A673 (cell line): ENCODE results near the gene TMEM272. TPM values are rescaled to one million over a fixed set of nuclear protein-coding genes. Genes with fewer than 3 reads are reported as not detected.

Experiments
- BruUV-seq: library from RNA; stranded (reverse); fragments of 400-500 nt; replicated peaks from 2 replicates; lab custom pipeline; 2021; lab: Mats Ljungman, UMichigan
- CTCF ChIA-PET: fragments of 300-600 bp; sonication (Branson Sonifier 250); formaldehyde crosslinking; loops from one replicate; lab custom pipeline; 2022; ENCODE audit warnings: antibody characterized with exemption; lab: Charles Lee
- POLR2A ChIA-PET: fragments of 300-600 bp; sonication (Branson Sonifier 250); formaldehyde crosslinking; loops from one replicate; lab custom pipeline; 2022; ENCODE audit warnings: antibody characterized with exemption; ENCODE audit not compliant: low non-redundant PET; lab: Charles Lee
- DNase-seq: peaks from one replicate; pipeline ENCODE4 v3.0.0-alpha.2; 2015; ENCODE audit warnings: low spot score
- H3K27ac ChIP-seq: fragments of 200-600 bp; sonication (generic); 2 replicates; pipeline ENCODE4 v1.5.1; 2016; ENCODE audit warnings: mixed run types, low read depth, mild to moderate bottlenecking, mixed read lengths, antibody characterized with exemption, low read length; ENCODE audit not compliant: poor library complexity, severe bottlenecking
- H3K27me3 ChIP-seq: fragments of 200-600 bp; sonication (generic); replicated peaks from 2 replicates; pipeline ENCODE4 v1.6.1; 2017; ENCODE audit warnings: mixed run types, low read depth, mild to moderate bottlenecking, mixed read lengths, antibody characterized with exemption, low read length; ENCODE audit not compliant: insufficient read depth, poor library complexity
- H3K36me3 ChIP-seq: fragments of 200-600 bp; sonication (generic); 2 replicates; pipeline ENCODE4 v1.6.1; 2016; ENCODE audit warnings: mixed run types, mild to moderate bottlenecking, mixed read lengths, antibody characterized with exemption, low read length; ENCODE audit not compliant: insufficient read depth, poor library complexity, severe bottlenecking
- H3K4me1 ChIP-seq: fragments of 200-600 bp; sonication (generic); 2 replicates; pipeline ENCODE4 v1.6.1; 2017; ENCODE audit warnings: mixed run types, mild to moderate bottlenecking, mixed read lengths, antibody characterized with exemption, low read length; ENCODE audit not compliant: insufficient read depth, poor library complexity, severe bottlenecking
- H3K4me3 ChIP-seq: fragments of 200-600 bp; sonication (generic); 2 replicates; pipeline ENCODE4 v1.5.1; 2016; ENCODE audit warnings: low read depth, mixed run types, mild to moderate bottlenecking, mixed read lengths, low read length; ENCODE audit not compliant: poor library complexity, severe bottlenecking
- H3K9me3 ChIP-seq: fragments of 200-600 bp; sonication (generic); 2 replicates; pipeline ENCODE4 v1.6.1; 2016; ENCODE audit warnings: mixed run types, low read depth, mild to moderate bottlenecking, mixed read lengths, antibody characterized with exemption, low read length; ENCODE audit not compliant: poor library complexity, severe bottlenecking
- EZH2 ChIP-seq: fragments of 200-600 bp; sonication (generic); IDR thresholded peaks from 2 replicates; pipeline ENCODE4 v1.6.1; 2017; ENCODE audit warnings: borderline replicate concordance, low read depth, mild to moderate bottlenecking, mixed read lengths, antibody characterized with exemption, low read length; ENCODE audit not compliant: poor library complexity, severe bottlenecking
- intact Hi-C: fragments of 100-400 bp; cut with micrococcal nuclease; formaldehyde crosslinking; loops from one replicate; pipeline ENCODE4 v1.10.0; 2022; ENCODE audit not compliant: unreplicated experiment
- total RNA-seq: library from RNA; stranded (reverse); gene quantifications from 2 replicates; pipeline ENCODE4 v1.2.3, GENCODE V29; 2021
- TF ChIP-seq, protein P1 (sequence below): fragments of 300-800, 200-600 bp; sonication (generic); conservative IDR thresholded peaks from 2 replicates; pipeline ENCODE4 v1.5.1; 2017; ENCODE audit warnings: low read depth, mild to moderate bottlenecking, antibody characterized with exemption, low read length, moderate library complexity, mixed read lengths

TMEM272 gene
- total RNA-seq, 1 experiment from 2014 or later = not detected

DNA sequence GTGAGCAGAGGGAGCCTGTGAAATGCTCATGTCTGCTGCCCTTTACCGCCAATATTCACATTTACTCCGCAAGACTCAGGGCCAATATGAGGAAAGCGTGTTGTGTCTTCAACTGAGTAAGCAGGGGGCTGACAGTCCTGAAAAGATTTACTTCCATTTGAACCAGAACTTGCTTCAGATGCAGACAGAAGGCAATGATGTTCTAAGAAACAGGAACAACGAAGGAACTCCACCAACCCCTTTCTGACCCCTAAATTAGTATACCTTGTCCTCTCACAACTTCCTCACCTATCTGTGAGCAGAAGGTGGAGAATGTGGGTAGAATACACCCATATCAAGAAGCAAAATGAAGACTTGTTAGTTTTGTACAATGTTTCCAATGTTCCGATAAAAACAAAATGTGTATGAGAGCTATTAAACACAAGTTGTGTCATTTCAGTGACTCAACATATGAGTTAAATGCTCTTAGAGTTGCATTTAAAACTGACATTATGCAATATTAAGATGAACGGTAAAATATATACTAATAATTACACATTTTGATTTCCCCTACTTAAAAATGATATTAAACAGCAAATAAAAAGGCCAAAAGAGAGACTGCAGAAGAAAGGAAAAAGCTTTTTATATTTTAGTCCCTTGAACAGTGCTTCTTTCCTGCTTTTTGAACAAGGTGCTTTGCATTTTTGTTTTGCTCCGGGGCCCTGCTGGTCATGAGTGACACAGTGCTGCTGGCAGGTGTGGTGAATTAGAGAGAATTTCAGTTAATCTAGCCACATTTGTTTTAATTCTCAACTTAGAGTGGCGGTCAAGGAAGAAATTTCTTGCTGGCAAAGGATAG, 16.0 kb downstream of the TMEM272 start:
- H3K36me3 ChIP-seq = no peaks in the 10 kb centered on the region
- DNase-seq = no peak
- no peaks in the 10 kb centered on the region for H3K4me1 ChIP-seq
- no peaks in the 10 kb centered on the region for H3K27me3 ChIP-seq
- no peak overlapping the region for H3K27ac ChIP-seq
- ChIA-PET CTCF (no interaction called here), POLR2A (no interaction called here)
- intact Hi-C loops = no loop called here
- no peaks in the 10 kb centered on the region for H3K9me3 ChIP-seq
- no peak for TF ChIP-seq EZH2
- TF ChIP-seq, protein P1, sequence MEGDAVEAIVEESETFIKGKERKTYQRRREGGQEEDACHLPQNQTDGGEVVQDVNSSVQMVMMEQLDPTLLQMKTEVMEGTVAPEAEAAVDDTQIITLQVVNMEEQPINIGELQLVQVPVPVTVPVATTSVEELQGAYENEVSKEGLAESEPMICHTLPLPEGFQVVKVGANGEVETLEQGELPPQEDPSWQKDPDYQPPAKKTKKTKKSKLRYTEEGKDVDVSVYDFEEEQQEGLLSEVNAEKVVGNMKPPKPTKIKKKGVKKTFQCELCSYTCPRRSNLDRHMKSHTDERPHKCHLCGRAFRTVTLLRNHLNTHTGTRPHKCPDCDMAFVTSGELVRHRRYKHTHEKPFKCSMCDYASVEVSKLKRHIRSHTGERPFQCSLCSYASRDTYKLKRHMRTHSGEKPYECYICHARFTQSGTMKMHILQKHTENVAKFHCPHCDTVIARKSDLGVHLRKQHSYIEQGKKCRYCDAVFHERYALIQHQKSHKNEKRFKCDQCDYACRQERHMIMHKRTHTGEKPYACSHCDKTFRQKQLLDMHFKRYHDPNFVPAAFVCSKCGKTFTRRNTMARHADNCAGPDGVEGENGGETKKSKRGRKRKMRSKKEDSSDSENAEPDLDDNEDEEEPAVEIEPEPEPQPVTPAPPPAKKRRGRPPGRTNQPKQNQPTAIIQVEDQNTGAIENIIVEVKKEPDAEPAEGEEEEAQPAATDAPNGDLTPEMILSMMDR = no peak
- BruUV-seq = no TSS peak
- no peak overlapping the region for H3K4me3 ChIP-seq

DNA sequence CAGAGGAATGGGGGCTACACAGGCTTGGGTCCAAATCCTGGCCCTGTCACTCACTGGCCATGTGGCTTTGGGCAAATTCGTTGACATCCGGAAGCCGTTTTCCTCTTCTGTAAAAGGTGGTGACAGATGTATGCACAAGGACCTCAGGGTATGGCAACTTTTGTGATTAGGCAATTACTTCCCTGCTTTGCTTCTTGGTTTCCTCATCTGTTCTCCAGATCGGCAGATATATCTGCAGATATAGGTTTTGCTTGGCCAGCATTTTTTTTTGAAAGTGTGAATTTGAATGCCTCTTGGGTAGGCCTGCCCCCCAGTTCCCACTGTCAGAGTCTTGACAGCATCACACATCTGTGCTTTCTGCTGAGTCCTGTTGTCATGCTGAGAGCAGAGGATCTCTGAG, 17.7 kb downstream of the TMEM272 start:
- ChIA-PET POLR2A (no interaction called here), CTCF (no interaction called here)
- intact Hi-C loops = no loop called here
- DNase-seq = no peak
- H3K9me3 ChIP-seq = no peaks in the 10 kb centered on the region
- no peaks in the 10 kb centered on the region for H3K4me1 ChIP-seq
- no peak overlapping the region for H3K4me3 ChIP-seq
- no peaks in the 10 kb centered on the region for H3K27me3 ChIP-seq
- TF ChIP-seq EZH2 = no peak
- TF ChIP-seq, protein P1 = no peak
- no TSS peak for BruUV-seq
- H3K27ac ChIP-seq = no peak overlapping the region
- no peaks in the 10 kb centered on the region for H3K36me3 ChIP-seq

GRCh38 chr13:51826606-51827005, 18.4 kb downstream of the TMEM272 start:
- intact Hi-C loops = no loop called here
- no peak for DNase-seq
- no peaks in the 10 kb centered on the region for H3K9me3 ChIP-seq
- no TSS peak for BruUV-seq
- POLR2A ChIA-PET = no interaction called here
- no peak overlapping the region for H3K27ac ChIP-seq
- TF ChIP-seq, protein P1 = no peak
- TF ChIP-seq EZH2 = no peak
- H3K4me3 ChIP-seq = no peak overlapping the region
- no peaks in the 10 kb centered on the region for H3K36me3 ChIP-seq
- CTCF ChIA-PET = no interaction called here
- no peaks in the 10 kb centered on the region for H3K4me1 ChIP-seq
- H3K27me3 ChIP-seq = no peaks in the 10 kb centered on the region
